ENCODE measurements around the gene TM6SF1.

TM6SF1 gene

DNA sequence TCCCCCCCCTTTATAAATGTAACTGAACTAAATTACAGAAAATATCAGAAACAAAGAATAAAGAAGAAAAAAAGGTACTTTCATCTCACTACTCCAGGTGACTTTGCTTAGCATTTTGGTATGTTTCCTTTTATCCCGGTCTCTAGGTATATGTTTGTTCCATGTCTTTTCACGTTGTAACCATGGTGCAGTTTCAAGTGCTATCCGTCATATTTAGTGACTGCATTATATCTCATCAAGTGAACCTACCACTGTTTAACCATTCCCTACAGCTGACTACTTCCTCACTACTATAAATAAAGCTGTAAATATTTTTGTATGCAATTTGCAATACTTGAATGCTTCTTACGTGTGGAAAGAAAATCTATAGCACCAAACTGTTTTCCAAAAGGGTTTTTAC lies 42.6 kb upstream of the TM6SF1 start:
- H3K27ac ChIP-seq, result no peak overlapping the region
- in situ Hi-C loops (cut with HindIII; ENCODE audit: low pct_ligation_motif_present, low sequenced_read_pairs), result no loop called here
- no peaks in the 10 kb centered on the region for H3K27me3 ChIP-seq (replicated peaks)
- H3K36me3 ChIP-seq (replicated peaks), result no peaks in the 10 kb centered on the region
- TF ChIP-seq CTCF (IDR thresholded peaks at IDR 0.05; ENCODE audit: low read depth, low read length, missing control alignments), result no peak
- DNase-seq, result no peak
- H3K4me3 ChIP-seq (ENCODE audit: low read depth, low read length), result peak overlapping the region; percentile 87

- H3K4me3 ChIP-seq (ENCODE audit: low read depth, low read length), result peak overlapping the region; percentile 87
- H3K27me3 ChIP-seq (replicated peaks), result no peaks in the 10 kb centered on the region
- DNase-seq, result no peak
- in situ Hi-C loops (cut with HindIII; ENCODE audit: low pct_ligation_motif_present, low sequenced_read_pairs), result no loop called here
- H3K36me3 ChIP-seq (replicated peaks), result no peaks in the 10 kb centered on the region
- no peak for TF ChIP-seq CTCF (IDR thresholded peaks at IDR 0.05; ENCODE audit: low read depth, low read length, missing control alignments)
- no peak overlapping the region for H3K27ac ChIP-seq
Observed at GRCh38 chr15:83065431-83065830, 42.0 kb upstream of the TM6SF1 start.

DNA sequence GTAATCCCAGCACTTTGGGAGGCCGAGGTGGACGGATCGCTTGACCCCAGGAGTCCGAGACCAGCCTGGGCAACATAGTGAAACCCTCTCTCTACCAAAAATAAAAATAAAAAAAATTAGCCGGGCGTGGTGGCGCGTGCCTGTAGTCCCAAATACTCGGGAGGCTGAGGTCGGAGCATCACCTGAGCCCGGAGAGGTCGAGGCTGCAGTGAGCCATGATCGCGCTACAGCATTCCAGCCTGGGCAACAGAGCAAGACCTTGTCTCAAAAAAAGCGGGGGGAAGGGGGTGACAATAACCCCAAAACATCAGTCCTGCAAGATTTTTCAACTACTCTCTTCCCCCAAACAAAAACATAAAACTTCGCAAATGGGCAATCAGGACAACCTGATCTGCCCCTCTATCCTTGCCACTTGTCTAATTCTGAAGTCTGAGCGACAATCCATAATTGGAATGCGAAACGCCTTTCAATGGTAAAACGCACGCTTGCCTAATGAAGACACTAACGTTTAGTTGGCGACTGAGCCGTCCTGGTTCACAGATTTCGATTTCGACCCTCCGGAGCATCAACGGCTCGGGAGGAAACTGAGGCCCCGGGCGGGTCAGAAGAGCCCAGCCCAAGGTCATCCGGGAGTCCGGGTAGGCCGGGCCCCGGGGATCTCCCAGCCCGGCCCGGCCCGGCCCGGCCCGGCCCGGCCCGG lies 41.3 kb upstream of the TM6SF1 start:
- TF ChIP-seq CTCF (IDR thresholded peaks at IDR 0.05; ENCODE audit: low read depth, low read length, missing control alignments), result no peak
- no peaks in the 10 kb centered on the region for H3K36me3 ChIP-seq (replicated peaks)
- H3K27ac ChIP-seq, result peak overlapping the region; percentile 62
- peak overlapping the region; percentile 87 for H3K4me3 ChIP-seq (ENCODE audit: low read depth, low read length)
- DNase-seq, result no peak
- H3K27me3 ChIP-seq (replicated peaks), result no peaks in the 10 kb centered on the region
- in situ Hi-C loops (cut with HindIII; ENCODE audit: low pct_ligation_motif_present, low sequenced_read_pairs), result no loop called here

DNA sequence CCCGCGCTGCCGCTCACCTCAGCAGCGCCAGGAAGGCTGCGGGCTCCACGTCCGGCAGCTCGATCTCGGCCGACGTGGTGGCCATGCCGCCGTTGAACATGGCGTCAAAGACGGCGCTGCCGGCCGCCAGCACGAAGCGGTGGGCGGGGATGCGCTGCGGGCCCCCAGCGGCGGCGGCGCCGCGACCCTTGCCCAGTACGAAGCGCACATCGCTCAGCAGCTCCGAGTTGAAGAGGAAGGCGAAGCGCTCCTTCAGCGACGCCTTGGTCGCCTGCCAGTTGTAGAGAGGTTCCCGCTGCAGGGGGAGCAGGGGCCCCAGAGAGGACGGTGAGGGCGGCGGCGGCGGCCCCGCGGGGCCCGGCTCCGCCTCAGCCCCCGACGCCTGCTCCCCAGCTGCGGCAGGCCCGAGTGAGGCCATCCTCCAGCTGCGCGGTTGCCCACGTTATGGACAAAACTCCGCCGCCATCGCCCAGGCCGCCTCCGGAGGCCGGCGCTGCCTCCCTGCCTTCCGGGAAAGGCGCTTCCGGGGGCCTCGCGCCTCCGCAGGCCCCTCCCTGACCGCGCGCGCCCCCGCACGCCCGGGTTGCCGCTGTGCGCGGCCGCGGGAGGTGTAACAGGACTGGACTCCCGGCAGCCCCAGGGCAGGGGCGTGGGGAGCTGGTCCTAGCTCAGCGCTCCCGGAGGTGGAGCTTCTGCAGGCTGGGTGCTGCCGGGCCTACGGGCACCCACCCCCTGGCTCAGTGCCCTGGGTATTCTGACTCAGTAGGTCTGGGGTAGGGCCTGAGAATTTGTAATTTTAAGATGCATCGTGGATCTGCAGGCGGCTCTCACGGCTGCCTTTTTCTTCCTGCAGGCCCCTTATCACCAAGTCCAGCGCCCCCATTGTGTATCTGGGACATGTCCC lies 40.5 kb upstream of the TM6SF1 start, which contains the start of gene BTBD1:
TSS of gene BTBD1 (minus strand) at position 519 of the 904 bp plus-strand sequence. CDS start at position 418, 101 bp downstream.
- DNase-seq, result peak; percentile 90
- Histone ChIP-seq H3K36me3 (replicated peaks) (no peaks in the 10 kb centered on the region), H3K4me3 (ENCODE audit: low read depth, low read length) (peak within 1 kb of the TSS; percentile 87), H3K27me3 (replicated peaks) (no peaks in the 10 kb centered on the region), H3K27ac (peak within 1 kb of the TSS; percentile 62)
- in situ Hi-C loops (cut with HindIII; ENCODE audit: low pct_ligation_motif_present, low sequenced_read_pairs), result no loop called here
- TF ChIP-seq CTCF (IDR thresholded peaks at IDR 0.05; ENCODE audit: low read depth, low read length, missing control alignments), result peak; percentile 33

GRCh38 chr15:83067638-83067962 lies 39.8 kb upstream of the TM6SF1 start:
- H3K4me3 ChIP-seq (ENCODE audit: low read depth, low read length), result peak overlapping the region; percentile 87

More at GRCh38 chr15:83067638-83067962, 39.8 kb upstream of the TM6SF1 start:
- Histone ChIP-seq H3K36me3 (replicated peaks) (no peaks in the 10 kb centered on the region), H3K27me3 (replicated peaks) (no peaks in the 10 kb centered on the region), H3K27ac (peak overlapping the region; percentile 39)
- TF ChIP-seq CTCF (IDR thresholded peaks at IDR 0.05; ENCODE audit: low read depth, low read length, missing control alignments), result no peak
- no peak for DNase-seq
- in situ Hi-C loops (cut with HindIII; ENCODE audit: low pct_ligation_motif_present, low sequenced_read_pairs), result no loop called here

Data from brain microvascular endothelial cell (primary cell).